Non-pigmented ciliary epithelial cell (primary cell): ENCODE data around the gene GTF2E1.

ENCODE experiments used
- DNase-seq: peaks from one replicate; pipeline ENCODE4 v3.0.0-alpha.2; 2010; ENCODE audit warnings: low read depth

The GTF2E1 gene

GRCh38 chr3:120800625-120801024 lies 58.1 kb downstream of the GTF2E1 start:
- no peak for DNase-seq

- DNase-seq, result no peak
These were observed 58.9 kb downstream of the GTF2E1 start for GRCh38 chr3:120801484-120801883.

- DNase-seq, result no peak
These were observed 60.4 kb downstream of the GTF2E1 start for GRCh38 chr3:120802916-120803315.

GRCh38 chr3:120816728-120817127 lies 74.2 kb downstream of the GTF2E1 start:
- no peak for DNase-seq

- DNase-seq, result no peak
These were observed 78.2 kb downstream of the GTF2E1 start for GRCh38 chr3:120820748-120821147.

- no peak for DNase-seq
These were observed 78.9 kb downstream of the GTF2E1 start for GRCh38 chr3:120821426-120821825.

GRCh38 chr3:120823156-120823555 lies 80.6 kb downstream of the GTF2E1 start:
- no peak for DNase-seq

- DNase-seq, result no peak
These were observed 82.1 kb downstream of the GTF2E1 start for GRCh38 chr3:120824613-120825012.

GRCh38 chr3:120828796-120829195 lies 86.3 kb downstream of the GTF2E1 start:
- DNase-seq, result no peak

- DNase-seq, result no peak
These were observed 88.5 kb downstream of the GTF2E1 start for GRCh38 chr3:120831066-120831465.
